Caki2 (cell line): ENCODE results near the gene RAP1A. TPM values are rescaled to one million over a fixed set of nuclear protein-coding genes. Genes with fewer than 3 reads are reported as not detected.
"Not testable (repeated sequence)": the region's sequence is repeated elsewhere in the genome, so short reads cannot be mapped to it uniquely, and the experiment has no call there.

ENCODE experiments used
- DNase-seq: peaks from one replicate; pipeline ENCODE4 v3.0.0-alpha.2; 2015; ENCODE audit warnings: low read depth
- in situ Hi-C: cut with HindIII; loops from 2 replicates; pipeline ENCODE4 v1.10.0; 2016; ENCODE audit warnings: low sequenced_read_pairs, low pct_unique_long_range_greater_than_20kb, mixed read lengths
- total RNA-seq: library from RNA; depleted of rRNA; stranded (reverse); fragments of >200 nt; shearing (Covaris generic); gene quantifications from 2 replicates; pipeline ENCODE4 v1.2.3, GENCODE V29; 2014; ENCODE audit warnings: low replicate concordance

Gene RAP1A
- total RNA-seq, 1 experiment from 2014 or later = 15.3 TPM

GRCh38 chr1:111620441-111620971, 917 bp downstream of the RAP1A start:
- in situ Hi-C loops = no loop called here
- DNase-seq = peak; percentile 15

GRCh38 chr1:111621050-111621449, 1.5 kb downstream of the RAP1A start:
- in situ Hi-C loops = no loop called here
- no peak for DNase-seq

GRCh38 chr1:111622166-111622565, 2.6 kb downstream of the RAP1A start:
- in situ Hi-C loops = no loop called here

GRCh38 chr1:111624382-111624781, 4.8 kb downstream of the RAP1A start:
- in situ Hi-C loops = no loop called here

More at GRCh38 chr1:111622166-111622565, 2.6 kb downstream of the RAP1A start:
- DNase-seq = no peak

DNA sequence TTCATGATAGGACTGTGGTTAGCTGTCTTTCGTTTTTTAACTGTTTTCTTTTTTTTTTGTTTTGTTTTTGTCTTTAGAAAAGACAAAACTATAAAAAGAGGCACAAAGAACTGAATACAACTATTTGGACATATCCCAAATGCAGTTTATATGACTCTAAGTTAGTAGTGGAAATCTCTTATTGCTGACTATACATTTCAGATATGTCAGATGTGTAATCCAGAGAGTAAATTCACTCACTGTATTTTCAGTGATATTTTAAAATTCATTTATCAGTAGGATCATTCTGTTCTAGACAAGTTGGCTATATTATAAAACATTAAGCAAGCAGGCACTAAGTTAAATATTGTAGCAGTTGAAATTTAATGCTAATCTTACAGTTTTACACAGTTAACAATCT, 5.7 kb downstream of the RAP1A start:
- in situ Hi-C loops = no loop called here
- no peak for DNase-seq

More at GRCh38 chr1:111624382-111624781, 4.8 kb downstream of the RAP1A start:
- DNase-seq = no peak

- in situ Hi-C loops = no loop called here
- no peak for DNase-seq
These were observed 8.6 kb downstream of the RAP1A start for GRCh38 chr1:111628153-111628552.

DNA sequence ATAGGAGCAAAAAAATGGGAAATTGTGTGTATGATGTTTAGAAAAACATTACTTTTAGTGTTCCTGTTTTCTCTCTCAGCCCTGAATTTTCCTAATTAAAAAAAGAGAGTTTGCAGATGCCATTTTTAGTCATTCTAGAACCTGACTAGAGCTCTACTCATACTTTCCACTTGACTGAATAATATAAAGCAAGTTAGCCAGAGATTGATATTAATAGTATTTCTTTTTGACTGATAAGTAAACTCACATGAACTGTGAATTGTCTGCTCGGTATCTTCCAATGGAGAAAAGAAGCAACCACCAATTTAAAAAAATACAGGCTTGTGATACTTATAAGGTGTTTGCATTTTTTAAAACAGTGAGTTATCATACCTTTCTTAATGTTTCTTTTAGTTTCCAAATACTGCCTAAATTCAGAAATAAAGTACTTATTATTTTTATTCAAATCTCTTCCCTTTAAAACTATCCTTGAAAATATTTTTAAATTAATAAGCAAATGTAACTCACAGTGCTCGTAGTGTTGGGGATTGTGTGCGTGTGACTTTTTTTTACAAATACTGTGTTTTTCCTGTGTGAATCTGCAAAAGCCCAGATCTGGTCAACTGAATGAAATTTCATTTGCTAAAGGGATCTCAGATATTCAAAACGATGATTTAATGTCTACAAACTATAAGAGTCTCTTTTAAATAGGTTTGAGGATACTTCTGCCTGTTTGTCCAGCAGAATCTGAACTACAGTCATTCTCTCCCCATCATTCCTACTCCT, 9.8 kb downstream of the RAP1A start:
- DNase-seq = no peak
- in situ Hi-C loops = no loop called here

DNA sequence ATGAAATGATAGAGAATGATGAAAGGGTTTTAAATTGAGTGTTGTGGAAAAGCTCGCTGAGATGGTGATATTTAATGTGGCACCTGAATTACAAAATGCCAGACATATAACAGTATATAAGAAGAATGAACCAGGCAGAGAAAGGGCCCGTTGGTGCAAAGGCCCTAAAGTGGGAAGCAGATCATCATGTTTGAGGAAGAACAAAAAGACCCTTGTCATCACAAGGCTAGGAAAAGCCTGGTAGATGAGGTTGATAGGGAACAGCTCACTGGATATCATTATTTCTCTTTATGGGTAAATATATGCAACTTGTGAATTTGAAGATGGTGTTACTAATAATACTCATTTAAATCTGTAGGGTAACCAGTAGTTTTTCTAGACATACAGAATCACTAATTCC, 11.0 kb downstream of the RAP1A start:
- no peak for DNase-seq
- in situ Hi-C loops = no loop called here

DNA sequence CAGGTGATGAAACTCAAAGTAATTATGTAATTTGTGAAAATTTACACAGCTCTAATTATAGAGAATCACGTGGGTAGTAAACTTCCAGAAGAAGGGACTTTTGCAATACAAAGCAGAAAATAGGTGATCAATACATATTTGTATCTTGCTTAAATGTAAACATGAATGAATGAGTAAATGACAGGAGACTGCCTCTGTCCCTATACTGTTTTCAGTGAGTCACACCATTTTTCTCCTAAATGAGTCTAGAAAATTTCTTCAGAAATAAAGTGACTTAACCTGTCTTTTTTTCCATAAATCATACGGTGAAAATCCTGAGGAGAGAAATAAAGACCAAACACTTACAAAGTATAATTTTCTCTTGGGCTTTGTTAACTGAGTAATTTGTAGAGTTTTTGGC, 11.9 kb downstream of the RAP1A start:
- no peak for DNase-seq
- in situ Hi-C loops = no loop called here

DNA sequence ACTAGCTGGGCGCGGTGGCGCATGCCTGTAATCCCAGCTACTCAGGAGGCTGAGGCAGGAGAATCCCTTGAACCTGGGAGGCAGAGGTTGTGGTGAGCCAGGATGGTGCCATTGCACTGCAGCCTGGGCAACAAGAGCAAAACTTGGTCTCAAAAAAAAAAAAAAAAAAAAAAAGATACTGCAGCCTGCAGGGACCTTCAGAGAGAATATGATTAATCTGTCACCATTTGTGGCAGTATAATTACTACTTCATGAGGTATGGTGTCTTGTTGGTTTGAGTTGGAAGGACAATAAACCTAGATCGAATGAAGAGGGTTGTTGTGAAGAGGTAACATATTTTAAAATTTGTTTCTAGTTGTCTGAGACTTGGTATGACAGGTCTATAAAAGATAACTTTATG, 13.2 kb downstream of the RAP1A start:
- DNase-seq, in situ Hi-C loops: not testable (repeated sequence)

DNA sequence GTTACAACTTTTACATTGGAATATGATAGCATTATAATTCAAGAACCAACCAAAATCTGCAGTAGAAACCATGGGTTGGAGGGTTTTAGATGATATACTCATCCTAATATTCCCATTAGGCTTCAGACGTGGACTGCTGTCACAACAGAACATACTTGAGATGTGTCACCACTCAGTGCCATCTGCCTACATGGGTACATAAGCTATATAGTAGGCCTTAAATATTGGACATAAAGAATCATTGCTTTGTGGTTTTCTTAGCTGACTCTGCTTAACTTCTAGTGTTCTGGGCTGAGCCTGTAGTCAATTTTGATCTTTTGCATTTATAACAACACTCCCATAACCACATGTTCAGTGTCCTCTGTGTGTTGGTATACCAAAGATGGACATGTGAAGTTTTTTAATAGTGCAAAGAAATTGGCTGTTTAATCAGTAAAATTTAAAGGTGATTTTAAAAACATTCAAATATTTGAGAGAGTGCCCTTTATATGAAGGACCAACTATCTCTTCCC, 14.2 kb downstream of the RAP1A start:
- in situ Hi-C loops = no loop called here
- no peak for DNase-seq

GRCh38 chr1:111635324-111636009, 15.9 kb downstream of the RAP1A start:
- DNase-seq = no peak
- in situ Hi-C loops = no loop called here

DNA sequence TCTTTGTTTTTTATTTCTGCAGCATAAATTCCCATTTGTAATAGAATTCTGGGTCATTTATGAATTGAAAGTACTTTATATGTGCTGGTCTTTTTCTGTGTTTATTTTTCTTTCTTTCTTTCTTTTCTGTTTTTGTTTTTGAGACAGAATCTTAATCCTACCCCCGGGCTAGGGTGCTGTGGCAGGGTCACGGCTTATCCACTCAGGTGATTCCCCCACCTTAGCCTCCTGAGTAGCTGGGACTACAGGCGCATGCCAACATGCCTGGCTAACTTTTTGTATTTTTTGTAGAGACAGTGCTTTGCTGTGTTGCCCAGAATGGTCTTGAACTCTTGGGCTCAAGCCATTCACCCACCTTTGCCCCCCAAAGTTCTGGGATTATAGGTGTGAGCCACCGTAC, 18.7 kb downstream of the RAP1A start:
- DNase-seq = no peak
- in situ Hi-C loops = no loop called here

- in situ Hi-C loops = no loop called here
- no peak for DNase-seq
These were observed 20.1 kb downstream of the RAP1A start for GRCh38 chr1:111639602-111640198.

DNA sequence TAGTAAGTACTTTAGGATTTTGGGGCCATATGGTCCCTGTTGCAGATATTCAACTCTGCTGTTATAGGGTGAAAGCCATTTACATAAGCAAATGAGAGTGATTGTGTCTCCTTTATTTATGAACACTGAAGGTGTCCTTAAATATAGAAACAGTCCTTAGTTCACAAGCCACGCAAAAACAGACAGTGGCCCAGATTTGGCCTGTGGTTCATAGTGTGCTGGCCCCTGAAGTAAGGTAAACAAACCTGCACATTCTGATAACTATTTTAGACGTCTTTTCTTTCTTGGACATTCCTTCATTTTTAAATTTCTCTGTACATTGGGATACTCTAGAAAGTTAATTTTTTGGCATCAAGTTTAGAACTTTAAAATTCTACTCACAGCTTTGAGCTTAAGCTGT, 23.5 kb downstream of the RAP1A start:
- in situ Hi-C loops = no loop called here
- no peak for DNase-seq

- no peak for DNase-seq
- in situ Hi-C loops = no loop called here
These were observed 24.1 kb downstream of the RAP1A start for GRCh38 chr1:111643696-111644095.

GRCh38 chr1:111644506-111644905, 24.9 kb downstream of the RAP1A start:
- in situ Hi-C loops = no loop called here
- DNase-seq = no peak

- in situ Hi-C loops = no loop called here
- no peak for DNase-seq
These were observed 28.1 kb downstream of the RAP1A start for GRCh38 chr1:111647736-111648135.

DNA sequence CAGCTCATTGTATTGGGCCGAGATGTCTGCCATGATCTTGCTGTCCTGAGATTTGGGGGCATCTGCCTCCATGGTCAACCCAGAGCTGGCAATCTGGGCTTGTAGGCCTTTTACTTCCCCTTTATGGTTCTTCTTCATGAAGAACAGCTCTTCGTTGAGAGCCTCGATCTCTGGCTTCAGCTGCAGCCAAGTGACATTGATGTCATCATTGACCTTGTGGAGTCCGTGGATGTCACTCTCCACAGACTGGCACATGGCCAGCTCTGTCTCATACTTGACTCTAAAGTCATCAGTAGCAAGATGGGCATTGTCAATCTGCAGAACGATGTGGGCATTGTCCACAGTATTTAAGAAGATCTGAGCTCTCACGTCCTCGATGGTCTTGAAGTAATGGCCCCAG, 29.2 kb downstream of the RAP1A start:
- in situ Hi-C loops = no loop called here
- no peak for DNase-seq
